Liver (tissue), 9 donors: ENCODE data around the gene PIERCE2. TPM values are rescaled to one million over a fixed set of nuclear protein-coding genes. Genes with fewer than 3 reads are reported as not detected.

Source experiments
- DNase-seq: peaks from one replicate; pipeline ENCODE4 v3.0.0-alpha.2; 2017; ENCODE audit warnings: low spot score
- H3K27ac ChIP-seq, 2 donors: one replicate each; pipeline ENCODE4 v1.7.0; 2013; ENCODE audit warnings: inconsistent platforms in 2 of 2, low read length in 2 of 2, control low read depth in 1 of 2, low read depth in 1 of 2, mild to moderate bottlenecking in 1 of 2
- H3K27me3 ChIP-seq, 4 donors: one replicate each; pipeline versions ENCODE4 v1.6.1 to v1.7.0; 2013; ENCODE audit warnings: low read length in 3 of 4, inconsistent platforms in 1 of 4, mild to moderate bottlenecking in 1 of 4, moderate library complexity in 1 of 4; ENCODE audit not compliant: control insufficient read depth in 4 of 4, insufficient read depth in 4 of 4
- H3K36me3 ChIP-seq, 4 donors: one replicate each; pipeline versions ENCODE4 v1.6.1 to v1.7.0; 2013; ENCODE audit warnings: low read length in 3 of 4, mild to moderate bottlenecking in 3 of 4, low read depth in 1 of 4, moderate library complexity in 1 of 4; ENCODE audit not compliant: control insufficient read depth in 4 of 4, insufficient read depth in 3 of 4
- H3K4me1 ChIP-seq, 4 donors: one replicate each; pipeline versions ENCODE4 v1.6.1 to v1.7.0; 2013; ENCODE audit warnings: low read length in 3 of 4, mild to moderate bottlenecking in 3 of 4, moderate library complexity in 1 of 4; ENCODE audit not compliant: control insufficient read depth in 4 of 4, insufficient read depth in 4 of 4
- H3K4me3 ChIP-seq, 3 donors: one replicate each; pipeline versions ENCODE4 v1.6.1 to v1.7.0; 2013; ENCODE audit warnings: low read length in 3 of 3, control low read depth in 1 of 3, low read depth in 1 of 3, mild to moderate bottlenecking in 1 of 3
- H3K9ac ChIP-seq, 2 donors: one replicate each; pipeline ENCODE4 v1.7.0; 2013; ENCODE audit warnings: low read length in 2 of 2, mild to moderate bottlenecking in 2 of 2, moderate library complexity in 2 of 2, control low read depth in 1 of 2, low read depth in 1 of 2
- H3K9me3 ChIP-seq, 4 donors: one replicate each; pipeline versions ENCODE4 v1.6.1 to v1.7.0; 2013; ENCODE audit warnings: low read length in 3 of 4; ENCODE audit not compliant: control insufficient read depth in 4 of 4
- EGR1 ChIP-seq, 2 donors: IDR thresholded peaks; 2 replicates each; pipeline ENCODE4 v1.6.1; 2016 to 2018; ENCODE audit warnings: antibody characterized with exemption in 2 of 2, low read depth in 2 of 2
- FOXA1 ChIP-seq: IDR thresholded peaks from 2 replicates; pipeline ENCODE4 v1.6.1; 2016; ENCODE audit warnings: antibody characterized with exemption
- FOXA2 ChIP-seq: IDR thresholded peaks from 2 replicates; pipeline ENCODE4 v1.6.1; 2016; ENCODE audit warnings: antibody characterized with exemption
- GABPA ChIP-seq, 2 donors: IDR thresholded peaks in 1 of 2; conservative IDR thresholded peaks in 1 of 2; 2 replicates each; pipeline ENCODE4 v1.6.1; 2016; ENCODE audit warnings: antibody characterized with exemption in 2 of 2, mild to moderate bottlenecking in 1 of 2, moderate library complexity in 1 of 2
- HNF4A ChIP-seq, 2 donors: conservative IDR thresholded peaks; 2 replicates each; pipeline ENCODE4 v1.6.1; 2016; ENCODE audit warnings: antibody characterized with exemption in 2 of 2, mild to moderate bottlenecking in 2 of 2
- HNF4G ChIP-seq: IDR thresholded peaks from 2 replicates; pipeline ENCODE4 v1.6.1; 2016; ENCODE audit warnings: antibody characterized with exemption
- JUND ChIP-seq, 2 donors: IDR thresholded peaks; 2 replicates each; pipeline ENCODE4 v1.6.1; 2016; ENCODE audit warnings: antibody characterized with exemption in 2 of 2
- NR2F2 ChIP-seq: IDR thresholded peaks from 2 replicates; pipeline ENCODE4 v1.6.1; 2016; ENCODE audit warnings: antibody characterized with exemption
- RAD21 ChIP-seq, 2 donors: IDR thresholded peaks; 2 replicates each; pipeline ENCODE4 v1.6.1; 2016; ENCODE audit warnings: antibody characterized with exemption in 2 of 2, mild to moderate bottlenecking in 2 of 2
- RXRA ChIP-seq, 2 donors: IDR thresholded peaks; 2 replicates each; pipeline ENCODE4 v1.6.1; 2017 to 2018; ENCODE audit warnings: antibody characterized with exemption in 2 of 2, mild to moderate bottlenecking in 1 of 2
- SP1 ChIP-seq: IDR thresholded peaks from 2 replicates; pipeline ENCODE4 v1.6.1; 2018; ENCODE audit warnings: antibody characterized with exemption, mild to moderate bottlenecking
- TAF1 ChIP-seq: conservative IDR thresholded peaks from 2 replicates; pipeline ENCODE4 v1.6.1; 2016; ENCODE audit warnings: antibody characterized with exemption, mild to moderate bottlenecking
- YY1 ChIP-seq: IDR thresholded peaks from 2 replicates; pipeline ENCODE4 v1.6.1; 2016; ENCODE audit warnings: antibody characterized with exemption, mild to moderate bottlenecking
- polyA plus RNA-seq, 2 donors: library from polyadenylated mRNA; stranded (reverse) in 1 of 2; unstranded in 1 of 2; fragments of 200-250 nt in 1 of 2; fragments of >200 nt in 1 of 2; fragmentation: Nextera tagmentation in 1 of 2; extraction: Ambion mirVana in 1 of 2; gene quantifications; one replicate each; pipeline versions ENCODE4 v1.2.1 to v1.2.3, GENCODE V29; 2013 to 2015
- total RNA-seq, 2 donors: library from RNA; depleted of rRNA; stranded (reverse); fragments of >200 nt; gene quantifications; one replicate each; pipeline ENCODE4 v1.2.3, GENCODE V29; 2014
- TF ChIP-seq, protein P1 (sequence below): IDR thresholded peaks from 2 replicates; pipeline ENCODE4 v1.6.1; 2016; ENCODE audit warnings: antibody characterized with exemption, mild to moderate bottlenecking
- TF ChIP-seq, protein P2 (sequence below): IDR thresholded peaks from 2 replicates; pipeline ENCODE4 v1.6.1; 2016; ENCODE audit warnings: antibody characterized with exemption
- TF ChIP-seq, protein P3 (sequence below): IDR thresholded peaks from 2 replicates; pipeline ENCODE4 v1.6.1; 2016; ENCODE audit warnings: antibody characterized with exemption
- TF ChIP-seq, protein P4 (sequence below): fragments of 150-350 bp; IDR thresholded peaks from 2 replicates; pipeline ENCODE4 v1.5.1; 2017; ENCODE audit warnings: improper control_type of control experiment, low read depth, low read length; ENCODE audit not compliant: missing input control
- TF ChIP-seq, protein P5 (sequence below): IDR thresholded peaks from 2 replicates; pipeline ENCODE4 v1.6.1; 2016; ENCODE audit warnings: antibody characterized with exemption
- donor health status: healthy.
- donor health status: healthy.
- donor health status: healthy.
- donor health status: healthy.
- donor health status: healthy.

PIERCE2 gene
- total and polyA plus RNA-seq, 4 donors: 0.23 to 0.83 (median 0.78) TPM; not detected in 1

DNA sequence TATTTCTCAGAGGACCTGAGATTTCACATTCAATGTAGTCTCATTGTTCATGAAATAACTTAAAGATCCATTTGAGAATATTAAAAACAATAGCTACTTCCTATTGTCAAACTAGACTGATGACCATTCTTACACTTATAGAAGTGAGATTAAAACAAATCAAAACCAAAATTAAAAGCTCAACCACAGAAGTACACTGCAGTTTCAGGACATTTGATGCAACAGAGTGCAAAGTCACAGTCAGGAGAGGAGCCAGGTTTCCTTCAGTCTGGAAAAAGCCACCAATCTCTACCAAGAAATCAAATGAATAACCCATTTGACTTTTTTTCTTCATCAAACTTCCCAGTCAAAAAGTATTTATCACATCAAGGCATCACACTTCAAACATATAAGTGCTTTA is 5.6 kb upstream of the PIERCE2 start:
- TF ChIP-seq HNF4G (peak; percentile 43), JUND (IDR thresholded peaks at IDR 0.05) (peak in 1 of 2 donors; percentile 29), RXRA (IDR thresholded peaks at IDR 0.05) (peak in 1 of 2 donors; percentile 18), HNF4A (conservative IDR thresholded peaks at IDR 0.05) (peak; percentile 63 to 74), FOXA2 (no peak), SP1 (peak; percentile 52), TAF1 (peak; percentile 46)
- TF ChIP-seq, protein P1, sequence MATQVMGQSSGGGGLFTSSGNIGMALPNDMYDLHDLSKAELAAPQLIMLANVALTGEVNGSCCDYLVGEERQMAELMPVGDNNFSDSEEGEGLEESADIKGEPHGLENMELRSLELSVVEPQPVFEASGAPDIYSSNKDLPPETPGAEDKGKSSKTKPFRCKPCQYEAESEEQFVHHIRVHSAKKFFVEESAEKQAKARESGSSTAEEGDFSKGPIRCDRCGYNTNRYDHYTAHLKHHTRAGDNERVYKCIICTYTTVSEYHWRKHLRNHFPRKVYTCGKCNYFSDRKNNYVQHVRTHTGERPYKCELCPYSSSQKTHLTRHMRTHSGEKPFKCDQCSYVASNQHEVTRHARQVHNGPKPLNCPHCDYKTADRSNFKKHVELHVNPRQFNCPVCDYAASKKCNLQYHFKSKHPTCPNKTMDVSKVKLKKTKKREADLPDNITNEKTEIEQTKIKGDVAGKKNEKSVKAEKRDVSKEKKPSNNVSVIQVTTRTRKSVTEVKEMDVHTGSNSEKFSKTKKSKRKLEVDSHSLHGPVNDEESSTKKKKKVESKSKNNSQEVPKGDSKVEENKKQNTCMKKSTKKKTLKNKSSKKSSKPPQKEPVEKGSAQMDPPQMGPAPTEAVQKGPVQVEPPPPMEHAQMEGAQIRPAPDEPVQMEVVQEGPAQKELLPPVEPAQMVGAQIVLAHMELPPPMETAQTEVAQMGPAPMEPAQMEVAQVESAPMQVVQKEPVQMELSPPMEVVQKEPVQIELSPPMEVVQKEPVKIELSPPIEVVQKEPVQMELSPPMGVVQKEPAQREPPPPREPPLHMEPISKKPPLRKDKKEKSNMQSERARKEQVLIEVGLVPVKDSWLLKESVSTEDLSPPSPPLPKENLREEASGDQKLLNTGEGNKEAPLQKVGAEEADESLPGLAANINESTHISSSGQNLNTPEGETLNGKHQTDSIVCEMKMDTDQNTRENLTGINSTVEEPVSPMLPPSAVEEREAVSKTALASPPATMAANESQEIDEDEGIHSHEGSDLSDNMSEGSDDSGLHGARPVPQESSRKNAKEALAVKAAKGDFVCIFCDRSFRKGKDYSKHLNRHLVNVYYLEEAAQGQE: no peak
- TF ChIP-seq, protein P2, sequence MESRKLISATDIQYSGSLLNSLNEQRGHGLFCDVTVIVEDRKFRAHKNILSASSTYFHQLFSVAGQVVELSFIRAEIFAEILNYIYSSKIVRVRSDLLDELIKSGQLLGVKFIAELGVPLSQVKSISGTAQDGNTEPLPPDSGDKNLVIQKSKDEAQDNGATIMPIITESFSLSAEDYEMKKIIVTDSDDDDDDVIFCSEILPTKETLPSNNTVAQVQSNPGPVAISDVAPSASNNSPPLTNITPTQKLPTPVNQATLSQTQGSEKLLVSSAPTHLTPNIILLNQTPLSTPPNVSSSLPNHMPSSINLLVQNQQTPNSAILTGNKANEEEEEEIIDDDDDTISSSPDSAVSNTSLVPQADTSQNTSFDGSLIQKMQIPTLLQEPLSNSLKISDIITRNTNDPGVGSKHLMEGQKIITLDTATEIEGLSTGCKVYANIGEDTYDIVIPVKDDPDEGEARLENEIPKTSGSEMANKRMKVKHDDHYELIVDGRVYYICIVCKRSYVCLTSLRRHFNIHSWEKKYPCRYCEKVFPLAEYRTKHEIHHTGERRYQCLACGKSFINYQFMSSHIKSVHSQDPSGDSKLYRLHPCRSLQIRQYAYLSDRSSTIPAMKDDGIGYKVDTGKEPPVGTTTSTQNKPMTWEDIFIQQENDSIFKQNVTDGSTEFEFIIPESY: no peak
- Histone ChIP-seq H3K36me3 (no peaks in the 10 kb centered on the region), H3K27me3 (no peaks in the 10 kb centered on the region), H3K9ac (no peak overlapping the region), H3K9me3 (no peaks in the 10 kb centered on the region), H3K27ac (peak overlapping the region; percentile 59 to 69), H3K4me1 (peaks cover 8 to 36% (median 22%) of the 10 kb centered on the region in 4 donors), H3K4me3 (no peak overlapping the region)
- DNase-seq: no peak

DNA sequence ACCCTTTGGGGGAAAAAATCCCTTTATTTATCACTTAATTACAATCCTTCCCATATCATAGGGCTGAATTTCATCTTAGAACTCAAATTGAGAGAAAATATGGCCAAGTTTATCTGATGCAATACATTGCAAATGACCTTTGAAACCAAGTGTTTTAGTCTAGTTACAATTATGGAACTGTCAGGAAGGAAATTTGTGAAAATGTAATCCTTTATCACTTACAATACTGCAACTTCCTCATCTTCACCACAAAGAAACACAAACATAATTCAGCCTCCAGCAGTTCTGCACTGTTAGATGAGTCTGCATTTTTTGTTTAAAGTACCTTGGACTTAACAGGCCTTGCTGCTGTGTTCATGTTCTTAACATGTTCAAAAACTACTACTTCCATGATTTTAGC is 4.8 kb upstream of the PIERCE2 start:
- TF ChIP-seq RAD21 (IDR thresholded peaks at IDR 0.05): no peak
- no peak for TF ChIP-seq FOXA1
- TF ChIP-seq GABPA (IDR thresholded peaks at IDR 0.05 in 1 of 2, conservative IDR thresholded peaks at IDR 0.05 in 1 of 2): no peak
- no peak for TF ChIP-seq EGR1 (IDR thresholded peaks at IDR 0.05; ENCODE audit: low read depth in 2 of 2)
- no peak for TF ChIP-seq TAF1
- no peak for TF ChIP-seq FOXA2
- TF ChIP-seq JUND (IDR thresholded peaks at IDR 0.05): peak in 1 of 2 donors; percentile 18
- TF ChIP-seq SP1: peak; percentile 65
- TF ChIP-seq, protein P3, sequence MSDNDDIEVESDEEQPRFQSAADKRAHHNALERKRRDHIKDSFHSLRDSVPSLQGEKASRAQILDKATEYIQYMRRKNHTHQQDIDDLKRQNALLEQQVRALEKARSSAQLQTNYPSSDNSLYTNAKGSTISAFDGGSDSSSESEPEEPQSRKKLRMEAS: peak; percentile 15
- TF ChIP-seq HNF4A (conservative IDR thresholded peaks at IDR 0.05): peak; percentile 83 to 95
- TF ChIP-seq, protein P2: no peak
- TF ChIP-seq, protein P4, sequence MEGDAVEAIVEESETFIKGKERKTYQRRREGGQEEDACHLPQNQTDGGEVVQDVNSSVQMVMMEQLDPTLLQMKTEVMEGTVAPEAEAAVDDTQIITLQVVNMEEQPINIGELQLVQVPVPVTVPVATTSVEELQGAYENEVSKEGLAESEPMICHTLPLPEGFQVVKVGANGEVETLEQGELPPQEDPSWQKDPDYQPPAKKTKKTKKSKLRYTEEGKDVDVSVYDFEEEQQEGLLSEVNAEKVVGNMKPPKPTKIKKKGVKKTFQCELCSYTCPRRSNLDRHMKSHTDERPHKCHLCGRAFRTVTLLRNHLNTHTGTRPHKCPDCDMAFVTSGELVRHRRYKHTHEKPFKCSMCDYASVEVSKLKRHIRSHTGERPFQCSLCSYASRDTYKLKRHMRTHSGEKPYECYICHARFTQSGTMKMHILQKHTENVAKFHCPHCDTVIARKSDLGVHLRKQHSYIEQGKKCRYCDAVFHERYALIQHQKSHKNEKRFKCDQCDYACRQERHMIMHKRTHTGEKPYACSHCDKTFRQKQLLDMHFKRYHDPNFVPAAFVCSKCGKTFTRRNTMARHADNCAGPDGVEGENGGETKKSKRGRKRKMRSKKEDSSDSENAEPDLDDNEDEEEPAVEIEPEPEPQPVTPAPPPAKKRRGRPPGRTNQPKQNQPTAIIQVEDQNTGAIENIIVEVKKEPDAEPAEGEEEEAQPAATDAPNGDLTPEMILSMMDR: no peak
- TF ChIP-seq, protein P1: no peak
- TF ChIP-seq HNF4G: peak; percentile 73
- TF ChIP-seq, protein P5, sequence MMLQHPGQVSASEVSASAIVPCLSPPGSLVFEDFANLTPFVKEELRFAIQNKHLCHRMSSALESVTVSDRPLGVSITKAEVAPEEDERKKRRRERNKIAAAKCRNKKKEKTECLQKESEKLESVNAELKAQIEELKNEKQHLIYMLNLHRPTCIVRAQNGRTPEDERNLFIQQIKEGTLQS: peak; percentile 57
- no peak for TF ChIP-seq NR2F2
- TF ChIP-seq RXRA (IDR thresholded peaks at IDR 0.05): peak in 1 of 2 donors; percentile 31
- TF ChIP-seq YY1: peak; percentile 69
- Histone ChIP-seq H3K36me3 (no peaks in the 10 kb centered on the region), H3K9ac (peak overlapping the region in 1 of 2 donors; percentile 18), H3K27me3 (no peaks in the 10 kb centered on the region), H3K27ac (peak overlapping the region; percentile 59 to 69), H3K4me1 (peaks cover 8 to 38% (median 22%) of the 10 kb centered on the region in 4 donors), H3K9me3 (no peaks in the 10 kb centered on the region), H3K4me3 (no peak overlapping the region)
- no peak for DNase-seq
